ENCODE data around the gene RUNDC3A.

DNA sequence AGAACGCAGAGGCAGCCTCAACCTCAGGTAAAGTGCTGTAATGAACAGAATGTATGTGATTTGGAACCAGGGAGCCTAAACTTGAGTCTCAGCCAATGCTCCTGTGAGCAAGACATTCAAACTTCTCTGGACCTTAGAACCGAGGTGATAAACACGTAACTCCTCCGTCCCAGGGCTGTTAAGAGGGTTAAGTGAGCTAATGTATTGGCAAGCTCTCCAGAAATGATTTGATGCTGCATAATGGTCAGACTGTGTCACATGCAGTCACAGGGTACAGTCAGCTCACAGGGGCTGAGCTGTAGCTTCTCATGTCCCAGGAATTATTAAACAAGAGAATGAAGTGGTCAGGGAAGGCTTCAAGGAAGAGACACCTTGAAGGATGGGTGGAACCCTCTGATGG, 30.4 kb upstream of the RUNDC3A start:
- TF ChIP-seq, protein P1, sequence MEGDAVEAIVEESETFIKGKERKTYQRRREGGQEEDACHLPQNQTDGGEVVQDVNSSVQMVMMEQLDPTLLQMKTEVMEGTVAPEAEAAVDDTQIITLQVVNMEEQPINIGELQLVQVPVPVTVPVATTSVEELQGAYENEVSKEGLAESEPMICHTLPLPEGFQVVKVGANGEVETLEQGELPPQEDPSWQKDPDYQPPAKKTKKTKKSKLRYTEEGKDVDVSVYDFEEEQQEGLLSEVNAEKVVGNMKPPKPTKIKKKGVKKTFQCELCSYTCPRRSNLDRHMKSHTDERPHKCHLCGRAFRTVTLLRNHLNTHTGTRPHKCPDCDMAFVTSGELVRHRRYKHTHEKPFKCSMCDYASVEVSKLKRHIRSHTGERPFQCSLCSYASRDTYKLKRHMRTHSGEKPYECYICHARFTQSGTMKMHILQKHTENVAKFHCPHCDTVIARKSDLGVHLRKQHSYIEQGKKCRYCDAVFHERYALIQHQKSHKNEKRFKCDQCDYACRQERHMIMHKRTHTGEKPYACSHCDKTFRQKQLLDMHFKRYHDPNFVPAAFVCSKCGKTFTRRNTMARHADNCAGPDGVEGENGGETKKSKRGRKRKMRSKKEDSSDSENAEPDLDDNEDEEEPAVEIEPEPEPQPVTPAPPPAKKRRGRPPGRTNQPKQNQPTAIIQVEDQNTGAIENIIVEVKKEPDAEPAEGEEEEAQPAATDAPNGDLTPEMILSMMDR (conservative IDR thresholded peaks at IDR 0.05 in 1 of 2, IDR thresholded peaks at IDR 0.05 in 1 of 2; ENCODE audit: extremely low read depth in 1 of 2, insufficient read depth in 1 of 2, low read depth in 1 of 2, low read length in 2 of 2) = no peak
- TF ChIP-seq EZH2 (IDR thresholded peaks at IDR 0.05; ENCODE audit: borderline replicate concordance, low read length) = no peak
